Right atrium auricular region (tissue), 2 donors: ENCODE measurements around the gene CNPY1. TPM values are rescaled to one million over a fixed set of nuclear protein-coding genes. Genes with fewer than 3 reads are reported as not detected.

Experiments
- DNase-seq: peaks from one replicate; pipeline ENCODE4 v3.0.0-alpha.2; 2019; ENCODE audit warnings: low spot score
- H3K27ac ChIP-seq, 2 donors: fragments of 200-600 bp; sonication (generic); 1 replicate in 1 of 2; 2 replicates in 1 of 2; pipeline ENCODE4 v1.5.1; 2016 to 2019
- H3K27me3 ChIP-seq, 2 donors: fragments of 200-600 bp; sonication (generic); one replicate each; pipeline versions ENCODE4 v1.5.1 to v1.6.0; 2017 to 2019
- H3K36me3 ChIP-seq: fragments of 200-600 bp; sonication (generic); one replicate; pipeline ENCODE4 v1.5.1; 2016
- H3K4me1 ChIP-seq, 2 donors: fragments of 200-600 bp; sonication (generic); one replicate each; pipeline versions ENCODE4 v1.5.1 to v1.6.0; 2017 to 2019
- H3K4me3 ChIP-seq, 2 donors: fragments of 200-600 bp; sonication (generic); 1 replicate in 1 of 2; 2 replicates in 1 of 2; pipeline ENCODE4 v1.5.1; 2017 to 2019; ENCODE audit warnings: mild to moderate bottlenecking in 1 of 2, moderate library complexity in 1 of 2
- H3K9me3 ChIP-seq, 2 donors: fragments of 200-600 bp; sonication (generic); one replicate each; pipeline ENCODE4 v1.5.1; 2019
- CTCF ChIP-seq, 2 donors: fragments of 200-600 bp; sonication (generic); IDR thresholded peaks; one replicate each; pipeline ENCODE4 v1.5.1; 2019; ENCODE audit warnings: antibody characterized with exemption in 2 of 2
- total RNA-seq, 2 donors: library from RNA; depleted of rRNA; stranded (reverse); fragments of >200 nt; gene quantifications; one replicate each; pipeline ENCODE4 v1.1.0, GENCODE V29; 2016

CNPY1 gene
- total RNA-seq, 2 donors from 2014 or later, result not detected

- no peaks in the 10 kb centered on the region for H3K36me3 ChIP-seq
- no peak overlapping the region for H3K4me3 ChIP-seq
- no peaks in the 10 kb centered on the region for H3K27me3 ChIP-seq
- no peak overlapping the region for H3K27ac ChIP-seq
- TF ChIP-seq CTCF (IDR thresholded peaks at IDR 0.05), result no peak
- no peaks in the 10 kb centered on the region for H3K9me3 ChIP-seq
- no peak for DNase-seq
- H3K4me1 ChIP-seq, result peaks cover 0 to 15% of the 10 kb centered on the region in 2 donors
These were observed 39.6 kb upstream of the CNPY1 start for GRCh38 chr7:155585951-155586350.

- peaks cover 0 to 15% of the 10 kb centered on the region in 2 donors for H3K4me1 ChIP-seq
- TF ChIP-seq CTCF (IDR thresholded peaks at IDR 0.05), result no peak
- DNase-seq, result no peak
- H3K36me3 ChIP-seq, result no peaks in the 10 kb centered on the region
- no peak overlapping the region for H3K27ac ChIP-seq
- H3K27me3 ChIP-seq, result no peaks in the 10 kb centered on the region
- H3K9me3 ChIP-seq, result no peaks in the 10 kb centered on the region
- H3K4me3 ChIP-seq, result no peak overlapping the region
These were observed 39.2 kb upstream of the CNPY1 start for GRCh38 chr7:155585532-155585895.

GRCh38 chr7:155584763-155585531 lies 38.6 kb upstream of the CNPY1 start:
- no peaks in the 10 kb centered on the region for H3K36me3 ChIP-seq
- no peaks in the 10 kb centered on the region for H3K9me3 ChIP-seq
- no peaks in the 10 kb centered on the region for H3K27me3 ChIP-seq
- no peak for DNase-seq
- no peak overlapping the region for H3K27ac ChIP-seq
- no peak for TF ChIP-seq CTCF (IDR thresholded peaks at IDR 0.05)
- peaks cover 0 to 10% of the 10 kb centered on the region in 2 donors for H3K4me1 ChIP-seq
- H3K4me3 ChIP-seq, result no peak overlapping the region

- TF ChIP-seq CTCF (IDR thresholded peaks at IDR 0.05), result no peak
- Histone ChIP-seq H3K27me3 (no peaks in the 10 kb centered on the region), H3K27ac (no peak overlapping the region), H3K36me3 (no peaks in the 10 kb centered on the region), H3K4me1 (peaks cover 0 to 9% of the 10 kb centered on the region in 2 donors), H3K4me3 (no peak overlapping the region), H3K9me3 (no peaks in the 10 kb centered on the region)
- no peak for DNase-seq
These were observed 37.9 kb upstream of the CNPY1 start for GRCh38 chr7:155584261-155584660.

GRCh38 chr7:155583636-155584035 lies 37.3 kb upstream of the CNPY1 start:
- no peak overlapping the region for H3K27ac ChIP-seq
- H3K4me1 ChIP-seq, result peaks cover 0 to 9% of the 10 kb centered on the region in 2 donors
- no peaks in the 10 kb centered on the region for H3K27me3 ChIP-seq
- no peak for DNase-seq
- no peaks in the 10 kb centered on the region for H3K36me3 ChIP-seq
- H3K9me3 ChIP-seq, result no peaks in the 10 kb centered on the region
- no peak overlapping the region for H3K4me3 ChIP-seq
- TF ChIP-seq CTCF (IDR thresholded peaks at IDR 0.05), result no peak

GRCh38 chr7:155581954-155582353 lies 35.6 kb upstream of the CNPY1 start:
- DNase-seq, result no peak
- H3K27me3 ChIP-seq, result no peaks in the 10 kb centered on the region
- H3K4me3 ChIP-seq, result no peak overlapping the region
- H3K4me1 ChIP-seq, result peaks cover 0 to 9% of the 10 kb centered on the region in 2 donors
- H3K27ac ChIP-seq, result no peak overlapping the region
- no peak for TF ChIP-seq CTCF (IDR thresholded peaks at IDR 0.05)
- no peaks in the 10 kb centered on the region for H3K9me3 ChIP-seq
- H3K36me3 ChIP-seq, result no peaks in the 10 kb centered on the region
